GM21367 (cell line): ENCODE data around the gene CNOT2.
"Not testable (repeated sequence)": the region's sequence is repeated elsewhere in the genome, so short reads cannot be mapped to it uniquely, and the experiment has no call there.

Source experiments
- ATAC-seq: cut with Tn5 transposase; IDR thresholded peaks from one replicate; pipeline ENCODE4 v1.9.1; 2021; ENCODE audit not compliant: unreplicated experiment

Gene CNOT2

GRCh38 chr12:70364695-70365397, 121.6 kb downstream of the CNOT2 start:
- no peak for ATAC-seq

- no peak for ATAC-seq
Observed at GRCh38 chr12:70365398-70365647, 122.1 kb downstream of the CNOT2 start.

DNA sequence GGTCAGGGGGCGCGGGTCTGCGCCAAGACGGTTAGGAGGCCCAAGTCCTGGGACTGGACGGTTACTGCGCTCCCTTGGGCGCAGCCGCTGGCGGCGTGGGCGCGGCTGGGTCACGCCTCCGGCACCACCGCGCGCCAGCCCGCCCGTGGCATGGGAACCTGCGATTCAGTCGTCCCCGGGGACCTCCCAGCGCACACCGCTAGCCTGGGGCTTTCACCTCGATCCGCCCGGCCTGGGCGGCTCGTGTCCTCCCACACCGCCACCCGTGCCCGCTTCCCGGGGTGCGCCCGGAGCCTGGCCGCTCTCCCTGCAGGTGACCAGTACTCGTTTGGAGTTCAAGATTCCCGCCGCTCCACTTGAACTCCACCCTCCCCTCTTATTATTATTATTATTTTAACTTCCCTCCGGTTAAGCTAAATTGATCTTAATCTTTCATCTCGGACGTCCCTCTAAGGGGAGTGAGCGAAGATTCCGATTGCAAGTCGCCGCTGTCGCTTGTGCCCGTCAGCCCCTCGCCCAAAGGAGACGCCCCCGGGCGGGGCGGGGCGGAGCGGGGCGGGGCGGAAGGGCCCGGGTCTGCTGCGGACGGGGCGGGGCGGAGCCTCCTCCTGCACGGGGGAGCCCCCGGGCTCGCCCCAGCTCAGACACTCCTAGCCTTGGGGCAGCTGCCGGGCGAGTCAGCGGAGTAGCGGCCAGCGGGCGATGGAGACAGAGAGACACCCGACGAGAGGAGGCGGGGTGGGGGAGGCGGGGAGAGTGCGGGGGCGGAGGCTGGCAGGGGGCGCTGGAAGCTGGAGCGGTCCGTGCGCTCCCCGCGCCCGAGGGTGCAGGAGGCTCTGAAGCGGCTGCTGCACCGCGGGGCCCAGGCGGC, 122.7 kb downstream of the CNOT2 start, which contains the start of gene KCNMB4:
Gene KCNMB4 (plus strand): TSS at position 643 of the 871 bp plus-strand sequence. CDS start 445 bp downstream, outside the sequence.
- ATAC-seq = peak; percentile 82

DNA sequence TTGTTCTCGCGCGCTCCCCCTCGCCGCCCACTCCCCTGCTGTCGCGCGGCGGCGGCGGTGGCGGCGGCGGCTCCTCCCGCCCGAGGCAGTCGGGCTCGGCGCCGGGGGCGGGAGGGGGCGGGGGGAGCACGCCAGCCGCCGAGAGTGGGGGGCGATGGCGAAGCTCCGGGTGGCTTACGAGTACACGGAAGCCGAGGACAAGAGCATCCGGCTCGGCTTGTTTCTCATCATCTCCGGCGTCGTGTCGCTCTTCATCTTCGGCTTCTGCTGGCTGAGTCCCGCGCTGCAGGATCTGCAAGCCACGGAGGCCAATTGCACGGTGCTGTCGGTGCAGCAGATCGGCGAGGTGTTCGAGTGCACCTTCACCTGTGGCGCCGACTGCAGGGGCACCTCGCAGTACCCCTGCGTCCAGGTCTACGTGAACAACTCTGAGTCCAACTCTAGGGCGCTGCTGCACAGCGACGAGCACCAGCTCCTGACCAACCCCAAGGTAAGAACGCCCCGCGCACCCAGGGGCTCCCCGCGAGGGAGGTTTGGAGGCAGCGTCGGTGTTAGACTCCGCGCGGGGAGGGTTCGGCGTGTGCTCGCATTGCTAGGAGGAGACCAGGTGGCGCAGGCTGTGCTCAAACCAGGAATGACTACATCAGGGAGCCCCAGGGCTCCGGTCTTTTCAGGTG, 123.5 kb downstream of the CNOT2 start:
- ATAC-seq = peak; percentile 32

- no peak for ATAC-seq
Observed at GRCh38 chr12:70367258-70368141, 124.3 kb downstream of the CNOT2 start.

- ATAC-seq = no peak
Observed at GRCh38 chr12:70372881-70373280, 129.6 kb downstream of the CNOT2 start.

DNA sequence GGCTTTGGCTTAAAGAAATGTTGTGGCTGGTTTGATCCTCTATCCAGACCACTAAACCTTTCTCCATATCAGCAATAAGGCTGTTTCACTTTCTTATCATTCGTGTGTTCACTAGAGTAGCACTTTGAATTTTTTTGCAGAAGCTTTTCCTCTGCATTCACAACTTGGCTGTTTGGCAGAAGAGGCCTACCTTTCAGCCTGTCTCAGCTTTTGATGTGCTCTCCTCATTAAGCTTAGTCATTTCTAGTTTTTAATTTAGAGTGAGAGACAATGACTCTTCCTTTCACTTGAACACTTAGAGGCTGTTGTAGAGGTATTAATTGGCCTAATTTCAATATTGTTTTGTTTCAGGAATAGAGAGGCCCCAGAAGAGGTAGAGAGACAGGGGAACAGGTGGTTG, 136.6 kb downstream of the CNOT2 start:
- no peak for ATAC-seq

DNA sequence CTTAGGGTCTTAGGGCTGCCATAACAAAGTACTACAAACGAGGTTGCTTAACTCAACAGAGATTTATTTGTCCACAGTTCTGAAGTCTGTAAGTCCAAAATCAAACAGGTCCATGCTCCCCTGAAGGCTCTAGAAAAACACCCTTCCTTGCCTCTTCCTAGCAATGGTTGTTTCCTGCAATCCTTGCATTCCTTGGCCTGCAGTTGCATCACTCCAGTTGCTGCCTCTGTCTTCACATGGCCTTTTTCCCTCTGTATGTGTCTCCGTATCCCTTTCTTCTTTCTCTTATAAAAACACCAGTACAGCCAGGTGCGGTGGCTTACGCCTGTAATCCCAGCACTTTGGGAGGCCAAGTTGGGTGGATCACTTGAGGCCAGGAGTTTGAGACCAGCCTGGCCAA, 140.3 kb downstream of the CNOT2 start:
- no peak for ATAC-seq

DNA sequence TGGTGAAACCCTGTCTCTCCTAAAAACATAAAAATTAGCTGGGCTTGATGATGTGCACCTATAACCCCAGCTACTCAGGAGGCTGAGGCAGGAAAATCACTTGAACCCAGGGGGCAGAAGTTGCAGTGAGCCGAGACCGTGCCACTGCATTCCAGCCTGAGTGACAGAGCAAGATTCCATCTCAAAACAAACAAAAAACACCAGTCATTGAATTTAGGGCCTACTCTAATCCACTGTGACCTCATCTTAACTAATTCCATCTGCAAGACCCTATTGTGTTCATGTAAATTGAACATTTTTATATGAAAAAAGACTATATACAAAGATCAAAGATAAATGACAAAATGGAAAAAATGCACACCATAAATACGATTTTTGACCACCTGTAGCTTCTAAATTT, 140.7 kb downstream of the CNOT2 start:
- ATAC-seq = no peak

DNA sequence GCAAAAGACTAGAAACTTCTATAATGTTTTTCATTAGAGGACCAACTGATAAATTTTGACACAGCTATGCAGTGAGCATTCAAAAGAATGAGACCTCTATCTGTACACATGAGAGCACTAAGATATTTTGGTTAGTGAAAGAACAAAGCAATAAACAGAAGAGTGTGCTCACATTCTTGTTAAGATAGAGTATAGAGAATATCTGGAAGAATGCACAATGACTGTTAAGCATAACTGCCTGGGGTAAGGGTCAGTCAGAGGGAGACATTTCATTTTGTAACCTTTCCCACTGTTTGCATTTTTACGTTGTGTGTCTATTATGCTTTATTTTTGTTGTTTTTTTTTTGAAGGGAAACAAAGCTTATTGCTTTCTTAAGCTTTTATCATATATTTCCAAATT, 143.5 kb downstream of the CNOT2 start:
- no peak for ATAC-seq

DNA sequence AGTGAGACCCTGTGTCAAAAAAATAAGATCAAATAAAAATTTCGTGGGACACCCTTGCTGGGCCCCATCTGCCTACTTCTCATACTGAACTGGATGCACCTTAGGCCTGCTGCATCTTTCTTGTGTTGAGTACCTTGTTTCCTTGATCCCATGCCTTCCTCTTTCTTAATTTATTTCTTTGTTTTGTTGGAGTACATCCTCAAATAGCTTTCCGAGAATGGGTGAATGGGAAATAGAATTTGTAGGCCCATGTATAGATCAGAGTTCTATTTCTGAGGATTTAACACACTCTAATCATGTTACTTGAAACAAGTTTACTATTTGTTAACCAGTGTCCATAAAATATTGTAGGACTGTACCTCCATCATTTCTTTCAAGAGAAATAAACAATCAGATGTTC, 146.4 kb downstream of the CNOT2 start:
- no peak for ATAC-seq

DNA sequence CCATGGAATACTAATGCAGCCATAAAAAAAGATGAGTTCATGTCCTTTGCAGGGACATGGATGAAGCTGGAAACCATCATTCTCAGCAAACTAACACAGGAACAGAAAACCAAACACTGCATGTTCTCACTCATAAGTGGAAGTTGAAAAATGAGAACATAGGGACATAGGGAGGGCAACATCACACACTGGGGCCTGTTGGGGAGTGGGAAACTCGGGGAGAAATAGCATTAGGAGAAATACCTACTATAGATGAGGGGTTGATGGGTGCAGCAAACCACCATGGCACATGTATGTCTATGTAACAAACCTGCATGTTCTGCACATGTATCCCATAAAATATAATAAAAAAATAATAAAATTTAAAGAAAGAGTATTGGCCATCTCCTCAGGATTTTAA, 149.4 kb downstream of the CNOT2 start:
- ATAC-seq = not testable (repeated sequence)

- no peak for ATAC-seq
Observed at GRCh38 chr12:70393787-70394499, 150.7 kb downstream of the CNOT2 start.

- ATAC-seq = no peak
Observed at GRCh38 chr12:70398002-70398401, 154.8 kb downstream of the CNOT2 start.

GRCh38 chr12:70398862-70399261, 155.6 kb downstream of the CNOT2 start:
- ATAC-seq = no peak

GRCh38 chr12:70399311-70399710, 156.1 kb downstream of the CNOT2 start:
- no peak for ATAC-seq

DNA sequence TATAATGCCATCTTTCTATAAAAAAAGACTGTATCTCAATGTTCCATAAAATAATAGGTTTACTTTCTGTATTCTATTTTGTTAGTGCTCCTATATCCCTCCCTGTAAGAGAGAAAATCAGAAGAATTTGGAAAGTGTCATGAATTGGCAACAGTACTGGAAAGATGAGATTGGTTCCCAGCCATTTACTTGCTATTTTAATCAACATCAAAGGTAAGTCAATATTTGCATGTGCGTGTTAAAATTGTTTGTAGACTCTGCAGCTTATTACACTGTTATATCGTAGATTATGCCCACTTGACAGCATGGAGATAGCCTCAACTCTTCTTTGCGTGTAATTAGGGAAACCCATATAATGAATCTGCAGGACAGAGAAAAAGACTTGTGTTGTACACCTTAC, 156.9 kb downstream of the CNOT2 start:
- no peak for ATAC-seq

GRCh38 chr12:70402597-70402996, 159.4 kb downstream of the CNOT2 start:
- ATAC-seq = no peak

DNA sequence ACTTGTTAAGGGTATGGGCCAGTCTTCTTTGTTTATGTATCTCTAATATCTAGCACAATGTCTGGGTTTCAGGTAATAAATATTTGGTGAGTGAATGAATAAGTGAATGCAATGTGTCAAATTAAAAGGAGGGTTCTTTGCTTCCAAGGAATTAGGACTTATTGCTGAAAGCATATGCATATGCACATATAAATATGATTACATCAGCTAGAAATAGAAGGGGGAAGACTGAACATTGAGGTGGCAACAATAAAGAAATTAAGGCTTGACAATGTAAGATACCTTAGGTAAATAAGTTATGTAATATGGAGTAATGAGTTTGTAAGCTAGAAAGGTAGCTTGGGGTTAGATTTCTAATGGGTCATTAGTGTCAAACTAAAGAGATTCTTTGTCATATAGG, 160.6 kb downstream of the CNOT2 start:
- no peak for ATAC-seq
